ENCODE measurements around the gene CAST.
"Not testable (repeated sequence)": the region's sequence is repeated elsewhere in the genome, so short reads cannot be mapped to it uniquely, and the experiment has no call there.

Gene CAST

DNA sequence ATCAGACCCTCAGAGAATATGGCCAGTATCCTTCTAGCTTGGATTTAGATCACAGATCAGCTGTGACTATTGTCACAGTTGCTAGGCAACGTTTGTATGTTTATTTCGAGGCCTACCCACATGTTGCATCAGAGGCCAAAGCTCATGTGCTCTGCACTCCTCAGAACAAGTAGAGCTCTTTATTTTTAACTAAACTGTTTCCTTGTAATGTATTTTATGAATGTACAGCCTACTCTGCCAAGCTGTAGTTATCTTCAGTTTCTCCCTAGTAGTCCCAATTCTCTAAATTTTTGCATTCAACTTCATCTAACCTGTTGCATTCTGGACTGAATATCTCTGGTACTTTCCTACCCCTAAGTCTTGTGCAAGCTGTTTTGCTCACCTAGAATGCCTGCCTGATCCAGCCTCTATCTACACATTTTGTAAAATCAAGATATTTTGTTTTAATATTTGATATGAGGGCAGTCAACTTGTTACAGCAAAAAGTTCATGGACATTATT is 52.8 kb downstream of the CAST start:
- no peak for DNase-seq

DNA sequence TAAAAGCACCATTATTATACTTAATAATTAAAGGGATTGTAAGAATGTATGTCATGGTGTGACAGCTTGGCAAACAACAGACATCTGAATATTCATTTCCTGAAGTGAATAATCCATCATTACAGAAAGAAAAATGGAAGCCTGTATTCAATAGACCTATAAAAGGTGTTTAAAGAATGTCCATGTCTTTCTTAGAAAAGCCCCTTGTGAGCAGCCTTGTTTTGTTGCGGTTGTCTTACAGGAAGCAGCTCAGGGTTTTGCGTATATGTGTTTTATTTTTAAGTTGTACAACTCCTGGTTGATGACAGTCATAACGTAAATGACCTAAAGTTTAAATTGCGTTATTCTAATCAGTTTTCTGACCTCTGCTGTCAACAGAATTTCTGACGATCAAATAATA is 53.8 kb downstream of the CAST start:
- DNase-seq: no peak

DNA sequence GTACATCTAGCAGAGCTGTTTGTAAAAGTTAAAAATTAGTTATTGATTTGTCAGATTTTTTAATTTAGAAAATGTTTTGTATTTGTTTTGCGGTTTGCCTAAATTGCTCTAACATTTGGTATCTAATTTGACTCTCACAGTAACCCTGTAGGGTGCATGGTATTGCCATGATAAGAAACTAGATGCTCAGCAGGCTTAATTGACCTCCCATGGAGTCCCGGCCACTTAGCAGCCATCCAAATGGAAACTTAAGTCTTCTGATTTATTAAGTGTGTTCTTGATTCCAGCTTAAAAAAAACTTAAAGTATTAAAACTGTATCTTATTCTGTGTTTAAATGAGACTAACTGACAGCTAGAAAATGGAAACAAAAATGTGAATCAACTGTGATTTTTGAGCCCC is 54.5 kb downstream of the CAST start:
- no peak for DNase-seq

DNA sequence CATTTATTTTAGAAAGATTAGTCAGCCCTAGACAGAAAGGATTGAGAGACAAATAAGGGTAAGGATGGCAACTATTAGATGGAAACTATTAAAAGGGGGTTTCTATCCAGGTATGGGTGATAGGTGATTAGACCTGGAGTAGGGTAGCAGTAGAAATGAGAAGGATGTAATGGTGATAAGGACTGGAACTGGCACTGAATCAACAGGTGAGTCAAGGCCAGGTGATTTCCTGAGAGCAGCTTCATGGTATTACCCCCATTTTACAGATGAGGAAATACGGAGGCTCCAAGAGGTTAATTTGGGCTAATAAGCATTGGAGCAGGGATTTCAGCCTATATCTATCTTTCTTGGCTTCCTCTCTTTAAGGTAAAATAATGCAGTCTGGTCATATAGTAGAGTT is 55.7 kb downstream of the CAST start:
- DNase-seq: no peak

DNA sequence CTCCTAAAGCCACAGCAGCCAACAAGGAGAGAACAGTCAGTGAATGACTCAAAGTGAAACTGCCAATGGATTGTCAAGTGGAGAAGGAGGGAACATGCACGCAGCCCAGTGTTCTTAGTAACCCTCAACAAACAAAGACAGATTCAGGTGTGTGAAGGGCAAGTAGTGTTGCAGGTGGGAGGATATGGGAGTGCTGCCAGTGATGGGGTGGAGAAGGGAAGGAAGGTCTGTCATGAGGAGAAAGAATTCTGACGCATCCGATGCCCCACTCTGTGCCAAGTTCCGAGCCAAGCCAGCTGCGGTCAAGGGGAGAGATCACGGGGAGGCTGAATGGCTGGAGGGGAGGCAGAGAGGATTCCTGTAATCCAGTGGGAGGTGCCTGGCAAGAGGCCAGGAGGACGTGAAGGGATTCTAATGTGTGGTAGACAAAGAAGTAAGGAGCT is 56.5 kb downstream of the CAST start:
- DNase-seq: no peak

DNA sequence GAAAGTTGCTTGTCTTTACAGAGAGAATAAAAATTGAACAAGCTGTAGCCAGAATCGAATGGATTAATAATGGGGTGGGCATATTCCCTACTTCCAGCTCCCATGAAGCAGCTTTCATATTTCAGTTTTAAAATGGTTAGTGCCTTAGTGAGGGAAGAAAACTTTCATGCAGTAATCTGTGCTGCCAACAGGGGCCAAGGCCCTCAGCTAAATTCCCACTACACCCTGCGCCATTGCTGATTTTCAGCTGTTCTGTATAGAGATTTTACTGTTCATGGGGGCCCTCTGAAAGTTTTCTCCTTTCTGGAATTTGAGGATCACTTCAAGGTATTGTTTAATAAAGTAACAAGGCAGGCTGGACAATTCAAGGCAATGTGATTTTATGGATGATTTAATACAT is 58.2 kb downstream of the CAST start:
- DNase-seq: no peak

DNA sequence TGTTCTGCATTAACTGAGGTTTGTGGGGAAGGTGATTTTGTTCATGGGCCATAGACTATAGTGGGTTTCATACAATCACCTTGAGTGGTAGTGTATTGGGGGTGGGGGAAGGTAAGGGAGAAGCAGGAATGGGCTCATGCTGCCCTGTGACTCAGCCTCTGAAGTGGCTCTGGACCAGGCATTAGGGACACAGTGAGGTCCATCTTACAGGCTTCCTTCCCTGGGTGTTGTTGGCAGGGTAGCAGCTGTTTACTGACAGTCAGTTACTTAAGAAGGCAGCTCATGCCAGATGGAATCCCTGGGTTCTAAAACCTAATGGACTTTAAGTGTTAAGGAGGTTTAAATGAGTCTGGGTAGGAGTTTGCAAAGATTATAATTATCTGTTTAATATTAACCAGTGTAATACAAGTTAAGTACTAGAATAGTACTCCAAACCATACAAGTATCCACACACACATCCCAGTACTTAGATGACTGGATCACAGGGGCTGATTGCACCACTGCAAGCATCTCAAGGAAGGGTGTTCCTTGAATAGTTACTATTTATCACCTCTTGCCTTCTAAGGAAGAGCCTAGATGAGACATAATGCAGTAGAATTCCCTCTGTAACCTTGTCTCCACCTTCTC is 59.3 kb downstream of the CAST start:
- DNase-seq: no peak

DNA sequence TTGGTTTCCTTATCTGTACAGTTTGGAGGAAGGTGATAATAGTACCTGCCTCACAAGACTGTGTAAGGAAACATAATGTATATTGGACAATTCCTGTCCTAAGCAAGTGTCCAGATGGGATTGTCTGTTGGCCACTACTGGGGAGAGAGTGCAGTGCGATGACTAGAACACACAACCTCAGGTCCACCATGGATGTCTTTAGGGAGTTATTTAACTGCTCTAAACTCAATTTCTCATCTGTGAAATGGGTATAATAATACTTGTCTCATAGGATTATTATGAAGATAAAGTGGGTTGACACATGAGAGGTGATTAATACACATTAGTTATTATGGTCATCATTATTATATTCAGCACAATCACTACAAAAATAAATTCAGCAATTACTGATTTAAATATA is 63.1 kb downstream of the CAST start:
- DNase-seq: no peak

DNA sequence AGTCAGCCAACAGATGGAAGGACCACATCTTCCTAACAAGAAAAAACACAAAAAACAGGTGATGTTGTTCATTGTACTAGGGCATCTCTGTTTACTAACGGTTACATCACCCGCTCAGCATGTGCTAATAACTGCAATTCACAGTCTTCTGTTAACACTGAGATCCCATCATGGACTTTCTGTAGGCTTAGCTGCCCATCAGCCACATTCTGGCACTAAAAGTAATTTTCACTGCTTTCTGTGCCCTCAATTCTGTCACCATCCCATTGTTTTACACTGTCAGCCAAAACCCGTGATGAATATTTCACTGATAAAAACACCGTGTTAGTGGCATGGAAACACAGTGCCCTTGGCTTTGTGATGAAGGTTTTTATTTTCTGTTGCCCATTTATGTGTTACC is 64.6 kb downstream of the CAST start:
- DNase-seq: no peak

DNA sequence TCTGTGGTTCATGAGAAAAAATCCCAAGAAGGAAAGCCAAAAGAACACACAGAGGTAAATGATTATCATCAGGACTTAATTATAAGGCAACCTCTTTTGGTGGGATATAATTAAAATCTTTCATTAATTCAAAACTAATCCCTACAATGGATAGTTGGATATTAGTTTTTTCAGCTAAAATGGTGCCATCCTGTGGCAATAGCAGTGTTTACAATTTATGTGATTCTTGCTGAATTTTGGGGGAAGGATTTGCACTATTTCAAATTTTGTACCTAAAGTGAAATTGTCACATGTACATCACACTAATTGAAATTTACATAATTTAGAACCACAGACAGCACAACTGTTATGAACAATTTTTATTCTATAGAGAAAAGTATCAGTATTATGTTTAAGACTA is 67.0 kb downstream of the CAST start:
- DNase-seq: no peak

DNA sequence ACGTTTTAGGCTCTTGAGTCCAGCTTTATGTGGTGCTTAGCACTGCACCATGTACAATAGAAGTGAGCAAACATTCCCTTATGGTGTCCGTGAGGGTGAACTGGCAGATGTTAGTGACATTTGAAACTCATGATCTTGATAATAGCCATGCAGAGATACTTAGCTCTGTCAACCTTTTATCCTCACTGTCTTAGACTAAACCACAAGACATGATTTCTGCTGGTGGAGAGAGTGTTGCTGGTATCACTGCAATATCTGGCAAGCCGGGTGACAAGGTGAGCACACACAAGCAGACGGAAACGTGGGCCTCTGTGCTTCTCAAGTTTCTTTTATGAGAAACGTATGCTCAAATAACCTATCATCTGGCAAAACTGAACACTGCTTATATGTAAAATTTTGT is 68.4 kb downstream of the CAST start:
- DNase-seq: no peak

DNA sequence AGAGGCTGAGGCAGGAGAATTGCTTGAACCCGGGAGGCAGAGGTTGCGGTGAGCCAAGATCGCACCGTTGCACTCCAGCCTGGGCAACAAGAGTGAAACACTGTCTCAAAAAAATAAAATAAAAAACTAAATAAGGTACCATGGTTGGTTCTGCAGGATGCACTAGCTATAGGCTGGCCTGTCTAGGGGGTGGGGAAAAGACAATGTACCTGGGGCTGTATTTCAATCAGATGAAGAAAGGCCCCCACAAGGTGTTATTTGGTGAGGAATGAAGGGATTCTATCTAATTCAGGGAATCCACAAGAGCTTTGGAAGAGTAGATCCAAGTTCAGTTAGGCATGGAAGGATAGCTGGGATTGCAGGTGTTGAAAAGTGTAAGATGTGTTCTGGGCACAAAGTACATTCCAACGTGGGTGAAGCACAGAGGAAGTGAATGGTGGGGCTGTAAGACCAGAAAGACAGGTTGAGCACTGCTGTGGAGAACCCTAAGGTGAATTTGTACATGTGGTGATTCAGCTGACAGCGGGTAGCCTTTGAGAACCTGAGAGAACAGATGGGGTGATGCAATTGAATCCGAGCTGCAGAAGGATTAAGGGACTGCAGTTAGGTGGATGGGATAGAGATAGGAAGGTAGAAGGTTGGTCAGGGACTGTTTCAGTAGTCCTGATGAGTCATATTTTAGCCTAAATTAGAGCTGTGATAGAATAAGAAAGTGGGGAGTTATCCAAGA is 71.8 kb downstream of the CAST start:
- no peak for DNase-seq

DNA sequence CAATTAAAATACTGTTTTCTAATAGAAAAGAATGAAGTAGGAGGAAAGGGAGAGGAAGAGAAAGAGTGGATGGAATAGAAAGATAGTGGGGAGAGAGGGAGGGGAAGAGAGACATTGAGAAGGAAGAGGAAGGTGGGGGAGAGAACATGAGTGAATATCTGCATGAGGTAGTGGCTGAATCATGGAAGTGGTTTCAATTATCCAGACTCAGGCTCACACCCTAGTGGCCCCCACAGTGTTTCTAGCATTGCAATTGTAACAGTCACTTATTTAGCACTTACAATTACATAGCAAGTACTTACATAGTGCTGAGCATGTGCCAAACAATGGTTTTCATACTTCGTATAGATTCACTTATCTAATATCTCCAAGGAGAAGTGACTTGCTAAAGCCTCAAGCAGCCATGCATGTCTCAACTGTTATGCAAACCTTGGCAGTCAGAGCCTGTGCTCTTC is 72.7 kb downstream of the CAST start:
- DNase-seq: no peak

DNA sequence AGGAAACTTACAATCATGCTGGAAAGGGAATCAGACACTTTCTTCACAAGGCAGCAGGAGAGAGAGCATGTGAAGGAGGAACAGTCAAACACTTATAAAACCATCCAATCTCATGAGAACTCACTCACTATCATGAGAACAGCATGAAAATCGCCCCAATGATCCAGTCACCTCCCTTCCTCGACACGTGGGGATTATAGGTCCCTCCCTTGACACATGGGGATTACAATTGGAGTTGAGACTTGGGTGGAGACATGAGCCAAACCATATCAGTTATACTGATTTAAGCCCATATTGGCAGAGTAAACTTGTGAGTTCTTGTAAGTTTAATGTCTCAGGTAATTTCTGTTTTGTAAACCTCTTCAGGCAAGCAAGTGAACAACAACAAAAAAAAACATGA is 74.8 kb downstream of the CAST start:
- DNase-seq: no peak

DNA sequence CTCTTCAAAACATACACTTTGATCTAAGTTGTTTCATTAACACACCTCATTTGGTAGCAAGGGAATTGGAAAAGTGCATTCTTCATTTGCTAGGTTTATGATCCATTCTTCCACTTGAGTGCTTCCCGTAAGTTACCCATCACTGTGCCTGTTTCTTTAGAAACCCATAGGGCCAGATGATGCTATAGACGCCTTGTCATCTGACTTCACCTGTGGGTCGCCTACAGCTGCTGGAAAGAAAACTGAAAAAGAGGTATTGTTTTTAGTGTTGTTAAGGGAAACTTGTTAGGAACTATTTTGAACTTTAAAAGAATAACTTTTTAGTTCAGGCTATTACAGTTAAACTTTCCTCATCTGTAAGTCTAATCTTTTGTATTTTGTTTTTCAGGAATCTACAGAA is 78.9 kb downstream of the CAST start:
- DNase-seq: no peak

DNA sequence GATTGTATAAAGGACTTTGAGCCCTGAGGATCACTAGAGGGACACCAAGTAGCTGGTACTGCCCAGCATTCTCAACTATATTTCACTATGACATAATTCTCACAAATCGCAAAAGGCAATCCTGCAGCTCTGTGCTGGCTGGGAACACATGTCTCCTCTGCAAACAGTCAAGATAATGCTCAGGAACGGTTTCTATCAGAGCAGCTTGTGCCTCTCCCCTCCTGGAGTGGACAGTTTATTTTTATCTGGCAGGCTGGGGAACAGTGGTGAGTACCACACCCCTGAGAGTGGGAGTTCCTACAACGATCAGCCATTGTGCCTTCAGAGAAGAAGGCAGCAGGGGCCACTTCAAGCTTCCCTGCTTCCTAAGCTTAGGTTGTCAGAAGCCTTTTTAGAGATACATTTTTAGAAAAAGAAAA is 79.7 kb downstream of the CAST start:
- no peak for DNase-seq

DNA sequence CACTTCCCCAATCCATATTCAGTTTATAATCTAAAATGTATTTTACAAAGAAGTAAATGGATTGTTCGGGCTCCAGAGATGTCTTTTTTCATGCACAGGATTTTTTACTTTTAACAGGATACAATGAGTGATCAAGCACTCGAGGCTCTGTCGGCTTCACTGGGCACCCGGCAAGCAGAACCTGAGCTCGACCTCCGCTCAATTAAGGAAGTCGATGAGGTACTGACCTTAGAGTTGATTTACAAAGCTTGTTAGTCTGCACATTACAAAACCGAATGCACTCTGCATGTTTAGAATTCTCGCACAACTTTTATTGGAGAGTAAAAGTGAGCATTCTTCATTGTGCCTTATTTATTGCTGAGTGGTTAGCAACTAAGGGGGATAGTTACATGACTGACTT is 80.4 kb downstream of the CAST start:
- no peak for DNase-seq

DNA sequence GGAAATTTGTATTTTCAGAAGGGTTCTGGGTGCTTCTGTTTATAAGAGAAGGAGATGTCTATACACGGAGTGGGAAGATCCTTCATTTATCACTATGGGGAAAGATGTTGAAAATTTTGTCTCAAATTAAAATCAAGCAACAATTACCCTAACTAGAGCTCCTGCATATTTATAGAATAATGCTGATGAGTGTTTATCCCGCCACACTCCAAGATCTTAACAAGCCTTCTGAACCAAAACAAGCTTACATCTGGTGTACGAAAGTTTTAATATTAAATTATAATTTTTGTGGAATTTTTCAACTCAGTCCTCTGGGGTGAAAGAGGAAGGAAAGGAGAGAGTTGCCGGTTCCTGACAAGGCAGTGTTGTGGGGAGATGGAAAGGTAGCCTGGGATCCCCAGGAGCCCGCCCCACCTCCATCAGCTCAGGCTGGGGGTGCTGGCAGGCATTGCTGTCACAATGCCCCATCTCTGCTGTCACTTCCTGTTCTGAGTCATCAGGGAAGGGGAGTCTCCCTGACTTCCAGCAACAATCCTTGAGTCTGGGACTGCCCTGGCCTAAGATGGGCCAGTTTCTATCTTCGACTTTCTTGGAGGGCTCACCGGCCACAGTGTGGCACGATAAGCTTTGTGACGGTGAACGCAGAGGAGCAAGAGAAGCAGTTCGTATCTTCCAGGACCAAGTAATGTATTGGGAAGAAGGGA is 81.0 kb downstream of the CAST start:
- no peak for DNase-seq

DNA sequence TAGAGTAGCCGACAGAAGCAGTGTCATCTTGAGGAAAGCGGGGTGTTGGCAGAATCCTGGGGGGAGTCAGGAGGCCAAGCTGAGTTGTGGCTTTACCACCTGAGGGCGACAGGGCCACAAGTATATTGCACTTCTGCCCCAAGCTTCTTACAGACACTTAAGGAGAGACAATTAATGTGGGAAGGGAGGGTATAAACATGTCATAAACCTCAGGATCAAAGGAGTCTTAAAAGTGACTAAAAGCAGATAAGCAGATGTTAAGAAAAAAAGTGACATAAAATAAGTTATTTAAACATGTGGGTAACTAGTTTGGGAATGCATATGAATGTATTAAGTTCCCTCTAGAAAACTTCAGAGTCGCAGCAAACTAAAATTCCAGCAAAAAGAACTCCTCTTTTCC is 81.6 kb downstream of the CAST start:
- no peak for DNase-seq

DNA sequence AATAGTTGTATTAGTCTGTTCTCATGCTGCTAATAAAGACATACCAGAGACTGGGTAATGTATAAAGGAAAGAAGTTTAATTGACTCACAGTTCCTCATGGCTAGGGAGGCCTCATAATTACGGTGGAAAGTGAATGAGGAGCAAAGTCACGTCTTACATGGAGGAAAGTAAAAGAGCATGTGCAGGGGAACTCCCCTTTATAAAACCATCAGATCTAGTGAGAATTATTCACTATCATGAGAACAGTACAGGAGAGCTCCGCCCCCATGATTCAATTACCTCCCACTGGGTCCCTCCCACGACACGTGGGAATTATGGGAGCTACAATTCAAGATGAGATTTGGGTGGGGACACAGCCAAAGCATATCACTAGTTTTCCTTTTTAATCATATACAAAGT is 82.0 kb downstream of the CAST start:
- DNase-seq: not testable (repeated sequence)

DNA sequence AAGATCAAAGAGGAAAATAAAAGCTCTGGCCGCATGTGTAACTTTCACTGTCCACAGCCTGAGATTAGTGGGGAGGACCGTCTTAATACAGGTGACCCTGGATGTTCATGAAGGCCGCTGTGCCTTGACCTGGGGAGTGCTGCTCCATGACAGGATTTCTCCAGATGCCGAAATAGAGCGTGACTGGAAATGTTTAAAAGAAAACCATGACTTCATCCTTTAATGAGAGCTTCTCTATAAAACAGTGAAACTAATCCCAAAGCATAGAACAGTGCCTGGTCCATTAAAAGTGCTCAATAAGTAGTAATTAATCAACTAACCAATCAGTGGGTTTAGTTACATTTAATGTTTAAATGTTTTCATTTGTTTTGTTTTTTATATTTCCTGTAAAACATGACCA is 82.8 kb downstream of the CAST start:
- DNase-seq: no peak

DNA sequence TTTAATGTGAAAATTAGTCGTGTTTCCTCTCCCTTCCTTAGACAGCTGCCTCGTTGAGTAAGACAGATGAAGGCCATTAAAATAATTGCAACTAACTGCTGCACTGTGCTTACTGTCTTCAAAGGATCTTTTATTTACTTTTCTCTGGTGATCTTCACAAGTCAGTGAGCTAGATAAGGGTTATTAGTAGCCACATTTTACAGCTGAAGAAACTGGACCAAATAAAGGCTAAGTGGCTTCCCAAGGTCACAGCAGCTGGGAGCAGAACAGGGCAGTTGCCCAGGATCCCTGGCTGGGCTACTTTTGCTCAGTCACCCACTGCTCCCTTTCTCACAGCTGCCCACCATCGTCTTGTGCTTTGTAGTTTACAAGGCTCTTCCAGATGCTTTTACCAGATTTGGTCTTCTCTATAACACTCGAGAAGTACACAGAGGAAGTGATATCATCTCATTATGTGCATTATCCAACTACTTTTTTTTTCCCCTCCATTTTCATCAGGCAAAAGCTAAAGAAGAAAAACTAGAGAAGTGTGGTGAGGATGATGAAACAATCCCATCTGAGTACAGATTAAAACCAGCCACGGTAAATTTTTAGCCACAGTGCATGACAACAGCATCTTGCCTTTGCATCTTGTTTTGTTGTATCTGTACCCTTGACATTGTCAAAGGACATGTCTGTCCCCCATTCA is 83.8 kb downstream of the CAST start:
- DNase-seq: peak; percentile 39

DNA sequence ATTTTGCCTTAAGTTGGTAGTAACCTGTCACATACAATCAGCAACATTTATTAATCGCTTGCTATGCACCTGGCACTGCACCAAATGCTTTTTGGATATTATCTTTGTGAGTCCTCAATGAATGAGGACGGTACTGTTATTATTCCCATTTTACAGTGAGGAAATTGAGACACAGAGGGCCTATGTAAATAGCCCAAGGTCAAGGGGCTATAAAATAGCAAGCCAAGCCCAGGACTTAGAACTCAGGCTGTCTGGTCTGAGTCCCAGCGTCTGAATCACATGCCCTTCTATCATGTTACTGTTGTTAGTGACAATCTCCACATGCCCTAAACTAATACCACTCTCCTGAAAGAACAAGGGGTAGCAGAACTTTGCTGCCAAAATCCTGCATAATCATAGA is 85.5 kb downstream of the CAST start:
- no peak for DNase-seq

All from NCI-H1436 treated with DMSO at 0.1 percent for 48 hours (cell line).